SU-DHL-6 (cell line): ENCODE measurements around the gene EGLN1.

Experiments
- H2AFZ ChIP-seq: fragments of 200-600 bp; sonication (generic); 2 replicates; pipeline ENCODE4 v1.6.1; 2014; ENCODE audit warnings: low read depth, mild to moderate bottlenecking, moderate library complexity, mixed read lengths, antibody characterized with exemption, low read length; ENCODE audit not compliant: severe bottlenecking
- H3F3A ChIP-seq: fragments of 200-600 bp; shearing (Covaris generic); 2 replicates; pipeline ENCODE4 v1.6.0; 2016; ENCODE audit warnings: antibody characterized with exemption, mild to moderate bottlenecking; ENCODE audit not compliant: insufficient read depth
- H3K27ac ChIP-seq: fragments of 200-600 bp; sonication (generic); 2 replicates; pipeline ENCODE4 v1.5.1; 2016; ENCODE audit warnings: low read depth, mild to moderate bottlenecking, low read length, moderate library complexity, mixed read lengths
- H3K27me3 ChIP-seq: fragments of 200-600 bp; sonication (generic), shearing (Covaris generic); 2 replicates; pipeline ENCODE4 v1.6.0; 2014; ENCODE audit warnings: mild to moderate bottlenecking, low read length
- H3K36me3 ChIP-seq: fragments of 200-600 bp; sonication (generic); 2 replicates; pipeline ENCODE4 v1.6.1; 2014; ENCODE audit warnings: mild to moderate bottlenecking, low read length, mixed read lengths
- H3K4me2 ChIP-seq: fragments of 300-600, 200-600 bp; shearing (Covaris generic), sonication (generic); 2 replicates; pipeline ENCODE4 v1.6.0; 2014; ENCODE audit warnings: low read length, low read depth, mild to moderate bottlenecking; ENCODE audit not compliant: poor library complexity, severe bottlenecking
- H3K4me3 ChIP-seq: fragments of 200-600 bp; sonication (generic); 2 replicates; pipeline ENCODE4 v1.5.1; 2014; ENCODE audit warnings: antibody characterized with exemption, low read length, mild to moderate bottlenecking, mixed read lengths; ENCODE audit not compliant: insufficient read depth, poor library complexity, severe bottlenecking
- H3K79me2 ChIP-seq: fragments of 200-600 bp; sonication (generic); 2 replicates; pipeline ENCODE4 v1.6.1; 2014; ENCODE audit warnings: mild to moderate bottlenecking, low read length, moderate library complexity; ENCODE audit not compliant: insufficient read depth
- H3K9ac ChIP-seq: fragments of 200-600 bp; sonication (generic); 2 replicates; pipeline ENCODE4 v1.7.0; 2014; ENCODE audit warnings: mild to moderate bottlenecking, low read length
- H3K9me2 ChIP-seq: fragments of 200-600 bp; sonication (generic); replicated peaks from 2 replicates; pipeline ENCODE4 v1.6.1; 2014; ENCODE audit warnings: low read length; ENCODE audit not compliant: insufficient read depth
- H3K9me3 ChIP-seq: fragments of 200-600 bp; sonication (generic); 2 replicates; pipeline ENCODE4 v1.6.1; 2014; ENCODE audit warnings: low read length, mixed read lengths; ENCODE audit not compliant: insufficient read depth
- H4K20me1 ChIP-seq: fragments of 200-600 bp; sonication (generic); 2 replicates; pipeline ENCODE4 v1.6.1; 2014; ENCODE audit warnings: low read depth, mild to moderate bottlenecking, antibody characterized with exemption, low read length, moderate library complexity, mixed read lengths
- EZH2phosphoT487 ChIP-seq: fragments of 200-600 bp; sonication (generic), shearing (Covaris generic); conservative IDR thresholded peaks from 2 replicates; pipeline ENCODE4 v1.6.1; 2018; ENCODE audit warnings: mild to moderate bottlenecking, antibody characterized with exemption, low read length, moderate library complexity, mixed read lengths
- TF ChIP-seq, protein P1 (sequence below): fragments of 200-600 bp; sonication (generic); IDR thresholded peaks from one replicate; pipeline ENCODE4 v1.5.1; 2017; ENCODE audit warnings: antibody characterized with exemption, mild to moderate bottlenecking, low read length, moderate library complexity; ENCODE audit not compliant: insufficient read depth, poor library complexity, severe bottlenecking

EGLN1 gene

DNA sequence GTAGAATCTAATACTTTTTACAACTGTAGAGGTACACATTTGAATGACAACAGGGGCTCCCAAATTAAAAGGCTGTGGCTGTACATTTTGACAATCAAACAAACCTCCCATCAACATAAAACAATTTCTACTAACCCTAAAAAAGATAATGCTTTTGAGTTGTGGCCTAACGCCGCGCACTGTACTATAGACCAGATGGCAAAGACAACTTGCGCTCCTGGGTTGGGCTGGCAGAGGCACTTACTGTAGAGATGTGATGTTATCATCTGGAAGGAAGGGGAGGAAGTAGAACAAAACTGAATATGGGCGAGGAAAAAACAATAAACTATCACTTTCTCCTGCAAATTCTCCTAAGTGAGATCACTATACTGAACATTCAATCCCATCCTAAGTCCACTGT lies 57.9 kb downstream of the EGLN1 start:
- Histone ChIP-seq H3K4me2 (no peak overlapping the region), H3K9ac (no peak overlapping the region), H4K20me1 (no peaks in the 10 kb centered on the region), H3K79me2 (no peaks in the 10 kb centered on the region), H2AFZ (no peak overlapping the region), H3K27me3 (no peaks in the 10 kb centered on the region), H3K4me3 (no peak overlapping the region), H3K9me2 (no peaks in the 10 kb centered on the region), H3K9me3 (no peaks in the 10 kb centered on the region), H3K27ac (no peak overlapping the region), H3K36me3 (no peaks in the 10 kb centered on the region), H3F3A (no peaks in the 10 kb centered on the region)
- TF ChIP-seq, protein P1, sequence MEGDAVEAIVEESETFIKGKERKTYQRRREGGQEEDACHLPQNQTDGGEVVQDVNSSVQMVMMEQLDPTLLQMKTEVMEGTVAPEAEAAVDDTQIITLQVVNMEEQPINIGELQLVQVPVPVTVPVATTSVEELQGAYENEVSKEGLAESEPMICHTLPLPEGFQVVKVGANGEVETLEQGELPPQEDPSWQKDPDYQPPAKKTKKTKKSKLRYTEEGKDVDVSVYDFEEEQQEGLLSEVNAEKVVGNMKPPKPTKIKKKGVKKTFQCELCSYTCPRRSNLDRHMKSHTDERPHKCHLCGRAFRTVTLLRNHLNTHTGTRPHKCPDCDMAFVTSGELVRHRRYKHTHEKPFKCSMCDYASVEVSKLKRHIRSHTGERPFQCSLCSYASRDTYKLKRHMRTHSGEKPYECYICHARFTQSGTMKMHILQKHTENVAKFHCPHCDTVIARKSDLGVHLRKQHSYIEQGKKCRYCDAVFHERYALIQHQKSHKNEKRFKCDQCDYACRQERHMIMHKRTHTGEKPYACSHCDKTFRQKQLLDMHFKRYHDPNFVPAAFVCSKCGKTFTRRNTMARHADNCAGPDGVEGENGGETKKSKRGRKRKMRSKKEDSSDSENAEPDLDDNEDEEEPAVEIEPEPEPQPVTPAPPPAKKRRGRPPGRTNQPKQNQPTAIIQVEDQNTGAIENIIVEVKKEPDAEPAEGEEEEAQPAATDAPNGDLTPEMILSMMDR = no peak
- no peak for TF ChIP-seq EZH2phosphoT487

DNA sequence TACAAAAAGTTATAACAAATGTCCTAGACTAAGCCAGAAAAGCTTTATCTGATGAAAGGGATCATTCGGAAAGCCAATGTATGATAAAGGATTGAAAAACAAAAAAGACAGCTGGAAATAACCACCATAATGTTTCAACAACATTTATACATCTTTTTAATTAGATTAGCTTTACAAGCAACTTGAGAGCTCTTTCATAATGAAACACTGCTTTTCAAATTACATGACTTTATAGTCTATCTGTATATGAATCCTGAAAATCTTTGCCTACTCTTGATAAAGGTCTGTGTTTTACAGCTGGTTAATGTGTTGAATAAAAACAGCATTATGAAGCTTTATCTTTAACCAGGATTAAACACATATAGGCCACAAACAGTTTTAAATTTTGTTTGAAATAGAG lies 58.5 kb downstream of the EGLN1 start:
- TF ChIP-seq, protein P1 = no peak
- TF ChIP-seq EZH2phosphoT487 = no peak
- no peak overlapping the region for H3K9ac ChIP-seq
- no peaks in the 10 kb centered on the region for H3K27me3 ChIP-seq
- no peak overlapping the region for H3K4me3 ChIP-seq
- no peaks in the 10 kb centered on the region for H3K36me3 ChIP-seq
- no peaks in the 10 kb centered on the region for H4K20me1 ChIP-seq
- no peak overlapping the region for H3K4me2 ChIP-seq
- H3K27ac ChIP-seq = no peak overlapping the region
- no peaks in the 10 kb centered on the region for H3K9me3 ChIP-seq
- no peak overlapping the region for H2AFZ ChIP-seq
- no peaks in the 10 kb centered on the region for H3K79me2 ChIP-seq
- no peaks in the 10 kb centered on the region for H3K9me2 ChIP-seq
- no peaks in the 10 kb centered on the region for H3F3A ChIP-seq

DNA sequence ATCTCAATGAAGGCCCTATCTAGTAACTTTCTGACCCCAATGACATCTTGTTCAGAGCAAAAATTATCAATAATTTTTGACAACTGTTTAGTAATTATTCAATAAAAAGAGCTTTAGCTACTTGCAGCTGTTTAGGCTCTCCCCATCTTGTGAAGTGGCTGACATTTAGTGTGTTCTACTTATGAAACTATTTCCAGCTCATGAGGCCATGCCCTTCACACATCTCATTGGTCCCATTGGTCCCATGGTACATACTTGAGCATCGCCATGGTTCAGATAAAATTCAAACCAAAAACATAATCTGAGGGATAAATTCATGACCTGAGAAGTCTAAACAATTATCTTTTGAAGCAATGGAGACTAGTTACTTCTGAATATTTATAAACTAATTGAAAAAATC lies 59.8 kb downstream of the EGLN1 start:
- Histone ChIP-seq H3K4me3 (no peak overlapping the region), H4K20me1 (no peaks in the 10 kb centered on the region), H3K79me2 (no peaks in the 10 kb centered on the region), H3F3A (0 out of 2 replicates have a peak, but pooled peaks cover 3% of the 10 kb centered on the region), H3K9me2 (no peaks in the 10 kb centered on the region), H3K27ac (no peak overlapping the region), H3K36me3 (no peaks in the 10 kb centered on the region), H2AFZ (no peak overlapping the region), H3K9me3 (no peaks in the 10 kb centered on the region), H3K9ac (no peak overlapping the region), H3K4me2 (no peak overlapping the region), H3K27me3 (no peaks in the 10 kb centered on the region)
- TF ChIP-seq, protein P1 = no peak

DNA sequence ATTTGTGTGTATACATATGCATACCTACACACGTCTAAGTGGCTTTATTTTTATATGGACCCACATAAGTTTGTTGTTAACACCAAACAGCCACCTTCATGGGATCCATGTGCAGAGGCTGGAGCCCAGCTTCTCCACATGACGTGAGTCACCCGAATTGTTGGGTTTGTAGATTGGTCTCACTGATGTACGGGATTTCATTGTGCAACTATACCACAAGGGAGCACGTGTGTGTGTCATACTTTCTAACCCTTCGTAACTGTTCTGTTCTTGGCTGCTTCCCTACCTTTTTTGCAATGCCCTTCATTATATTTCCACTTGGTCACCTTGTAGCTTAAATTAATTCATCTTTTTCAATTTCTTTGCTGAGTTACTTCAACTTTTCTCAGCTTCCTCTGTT lies 63.0 kb downstream of the EGLN1 start:
- Histone ChIP-seq H3K27ac (no peak overlapping the region), H3K27me3 (no peaks in the 10 kb centered on the region), H3K9me3 (no peaks in the 10 kb centered on the region), H2AFZ (no peak overlapping the region), H3K4me3 (no peak overlapping the region), H3K9me2 (no peaks in the 10 kb centered on the region), H3K36me3 (no peaks in the 10 kb centered on the region), H3F3A (0 out of 2 replicates have a peak, but pooled peaks cover 4% of the 10 kb centered on the region), H3K4me2 (no peak overlapping the region), H3K9ac (no peak overlapping the region), H4K20me1 (no peaks in the 10 kb centered on the region), H3K79me2 (no peaks in the 10 kb centered on the region)
- TF ChIP-seq, protein P1 = no peak
- no peak for TF ChIP-seq EZH2phosphoT487
